ENCODE data around the gene FAM131A.
A peak's percentile ranks its signal among the peaks of the same experiment; 100 is the strongest.

FAM131A gene

GRCh38 chr3:184380627-184381260, 43.3 kb downstream of the FAM131A start:
- H3K27me3 ChIP-seq (ENCODE audit: insufficient read depth, poor library complexity, severe bottlenecking) = peaks cover 35% of the 10 kb centered on the region
- no peak for DNase-seq (ENCODE audit: low read depth in 1 of 2, low spot score in 1 of 2)
- no peak overlapping the region for H3K27ac ChIP-seq (replicated peaks)
- H3K4me3 ChIP-seq (replicated peaks; ENCODE audit: insufficient read depth, low read length) = no peak overlapping the region
- TF ChIP-seq GABPA (IDR thresholded peaks at IDR 0.05; ENCODE audit: low read depth) (no peak), REST (IDR thresholded peaks at IDR 0.05; ENCODE audit: insufficient replicate concordance, low read depth) (no peak), SPI1 (IDR thresholded peaks at IDR 0.05; ENCODE audit: borderline replicate concordance, low read depth) (no peak), POLR2AphosphoS5 (IDR thresholded peaks at IDR 0.05; ENCODE audit: low read depth) (no peak), CTCF (IDR thresholded peaks at IDR 0.05; ENCODE audit: insufficient read depth, low read length) (no peak)

- DNase-seq (ENCODE audit: low read depth in 1 of 2, low spot score in 1 of 2) = peak in 1 of 2 experiments; percentile 34
- no peak for TF ChIP-seq CTCF (IDR thresholded peaks at IDR 0.05; ENCODE audit: insufficient read depth, low read length)
- TF ChIP-seq GABPA (IDR thresholded peaks at IDR 0.05; ENCODE audit: low read depth) = no peak
- TF ChIP-seq POLR2AphosphoS5 (IDR thresholded peaks at IDR 0.05; ENCODE audit: low read depth) = no peak
- no peak for TF ChIP-seq REST (IDR thresholded peaks at IDR 0.05; ENCODE audit: insufficient replicate concordance, low read depth)
- no peak for TF ChIP-seq SPI1 (IDR thresholded peaks at IDR 0.05; ENCODE audit: borderline replicate concordance, low read depth)
- H3K27me3 ChIP-seq (ENCODE audit: insufficient read depth, poor library complexity, severe bottlenecking) = peaks cover 33% of the 10 kb centered on the region
- H3K27ac ChIP-seq (replicated peaks) = no peak overlapping the region
- no peak overlapping the region for H3K4me3 ChIP-seq (replicated peaks; ENCODE audit: insufficient read depth, low read length)
Measured at GRCh38 chr3:184381261-184382224, 44.1 kb downstream of the FAM131A start.

GRCh38 chr3:184382326-184383032, 45.1 kb downstream of the FAM131A start:
- no peak for DNase-seq (ENCODE audit: low read depth in 1 of 2, low spot score in 1 of 2)
- Histone ChIP-seq H3K27me3 (ENCODE audit: insufficient read depth, poor library complexity, severe bottlenecking) (peaks cover 31% of the 10 kb centered on the region), H3K4me3 (replicated peaks; ENCODE audit: insufficient read depth, low read length) (no peak overlapping the region), H3K27ac (replicated peaks) (no peak overlapping the region)
- TF ChIP-seq GABPA (IDR thresholded peaks at IDR 0.05; ENCODE audit: low read depth) = no peak
- no peak for TF ChIP-seq POLR2AphosphoS5 (IDR thresholded peaks at IDR 0.05; ENCODE audit: low read depth)
- no peak for TF ChIP-seq CTCF (IDR thresholded peaks at IDR 0.05; ENCODE audit: insufficient read depth, low read length)
- no peak for TF ChIP-seq REST (IDR thresholded peaks at IDR 0.05; ENCODE audit: insufficient replicate concordance, low read depth)
- TF ChIP-seq SPI1 (IDR thresholded peaks at IDR 0.05; ENCODE audit: borderline replicate concordance, low read depth) = no peak

All from HL-60 (cell line).